Skin epidermis (tissue), 12 donors: ENCODE results near the gene SLC24A3.

Experiments
- H3K27ac ChIP-seq, 21 experiments: fragments of 200-600 bp; sonication (generic) in 11 of 21; one replicate each; pipeline ENCODE4 v1.5.0; 2020; ENCODE audit warnings: mild to moderate bottlenecking in 3 of 21, inconsistent platforms in 2 of 21, moderate library complexity in 2 of 21
- H3K4me3 ChIP-seq, 7 experiments: fragments of 200-600 bp; sonication (generic) in 2 of 7; one replicate each; pipeline ENCODE4 v1.5.0; 2020; ENCODE audit warnings: inconsistent platforms in 2 of 7, mild to moderate bottlenecking in 2 of 7, moderate library complexity in 1 of 7

The SLC24A3 gene

GRCh38 chr20:19512886-19513677, 300.6 kb downstream of the SLC24A3 start:
- Histone ChIP-seq H3K4me3 (no peak overlapping the region), H3K27ac (no peak overlapping the region)

- H3K27ac ChIP-seq, result no peak overlapping the region
- no peak overlapping the region for H3K4me3 ChIP-seq
Measured at GRCh38 chr20:19515074-19515473, 302.6 kb downstream of the SLC24A3 start.

GRCh38 chr20:19519466-19519865, 307.0 kb downstream of the SLC24A3 start:
- no peak overlapping the region for H3K4me3 ChIP-seq
- no peak overlapping the region for H3K27ac ChIP-seq

GRCh38 chr20:19520261-19520660, 307.8 kb downstream of the SLC24A3 start:
- H3K4me3 ChIP-seq, result no peak overlapping the region
- no peak overlapping the region for H3K27ac ChIP-seq

GRCh38 chr20:19522071-19522801, 309.8 kb downstream of the SLC24A3 start:
- Histone ChIP-seq H3K4me3 (no peak overlapping the region), H3K27ac (no peak overlapping the region)

- H3K27ac ChIP-seq, result no peak overlapping the region
- no peak overlapping the region for H3K4me3 ChIP-seq
Measured at GRCh38 chr20:19522836-19523590, 310.6 kb downstream of the SLC24A3 start.

GRCh38 chr20:19524691-19525090, 312.2 kb downstream of the SLC24A3 start:
- no peak overlapping the region for H3K4me3 ChIP-seq
- H3K27ac ChIP-seq, result no peak overlapping the region

- Histone ChIP-seq H3K4me3 (no peak overlapping the region), H3K27ac (no peak overlapping the region)
Measured at GRCh38 chr20:19527509-19527908, 315.1 kb downstream of the SLC24A3 start.

GRCh38 chr20:19528286-19529030, 316.0 kb downstream of the SLC24A3 start:
- no peak overlapping the region for H3K27ac ChIP-seq
- H3K4me3 ChIP-seq, result no peak overlapping the region

GRCh38 chr20:19530006-19530405, 317.6 kb downstream of the SLC24A3 start:
- no peak overlapping the region for H3K4me3 ChIP-seq
- H3K27ac ChIP-seq, result no peak overlapping the region

GRCh38 chr20:19531446-19531845, 319.0 kb downstream of the SLC24A3 start:
- Histone ChIP-seq H3K4me3 (no peak overlapping the region), H3K27ac (no peak overlapping the region)

GRCh38 chr20:19538556-19538955, 326.1 kb downstream of the SLC24A3 start:
- Histone ChIP-seq H3K4me3 (no peak overlapping the region), H3K27ac (no peak overlapping the region)

GRCh38 chr20:19539191-19539590, 326.7 kb downstream of the SLC24A3 start:
- no peak overlapping the region for H3K4me3 ChIP-seq
- no peak overlapping the region for H3K27ac ChIP-seq

GRCh38 chr20:19540392-19540791, 327.9 kb downstream of the SLC24A3 start:
- Histone ChIP-seq H3K4me3 (no peak overlapping the region), H3K27ac (no peak overlapping the region)

GRCh38 chr20:19543101-19543500, 330.7 kb downstream of the SLC24A3 start:
- Histone ChIP-seq H3K4me3 (no peak overlapping the region), H3K27ac (no peak overlapping the region)

- no peak overlapping the region for H3K4me3 ChIP-seq
- H3K27ac ChIP-seq, result no peak overlapping the region
Measured at GRCh38 chr20:19544684-19545083, 332.2 kb downstream of the SLC24A3 start.

GRCh38 chr20:19546648-19547047, 334.2 kb downstream of the SLC24A3 start:
- no peak overlapping the region for H3K4me3 ChIP-seq
- H3K27ac ChIP-seq, result no peak overlapping the region

- Histone ChIP-seq H3K27ac (no peak overlapping the region), H3K4me3 (no peak overlapping the region)
Measured at GRCh38 chr20:19547547-19547946, 335.1 kb downstream of the SLC24A3 start.

- H3K27ac ChIP-seq, result no peak overlapping the region
- no peak overlapping the region for H3K4me3 ChIP-seq
Measured at GRCh38 chr20:19549896-19550295, 337.5 kb downstream of the SLC24A3 start.
